Measurements from ENCODE around the gene PIP5K1B.

The PIP5K1B gene

DNA sequence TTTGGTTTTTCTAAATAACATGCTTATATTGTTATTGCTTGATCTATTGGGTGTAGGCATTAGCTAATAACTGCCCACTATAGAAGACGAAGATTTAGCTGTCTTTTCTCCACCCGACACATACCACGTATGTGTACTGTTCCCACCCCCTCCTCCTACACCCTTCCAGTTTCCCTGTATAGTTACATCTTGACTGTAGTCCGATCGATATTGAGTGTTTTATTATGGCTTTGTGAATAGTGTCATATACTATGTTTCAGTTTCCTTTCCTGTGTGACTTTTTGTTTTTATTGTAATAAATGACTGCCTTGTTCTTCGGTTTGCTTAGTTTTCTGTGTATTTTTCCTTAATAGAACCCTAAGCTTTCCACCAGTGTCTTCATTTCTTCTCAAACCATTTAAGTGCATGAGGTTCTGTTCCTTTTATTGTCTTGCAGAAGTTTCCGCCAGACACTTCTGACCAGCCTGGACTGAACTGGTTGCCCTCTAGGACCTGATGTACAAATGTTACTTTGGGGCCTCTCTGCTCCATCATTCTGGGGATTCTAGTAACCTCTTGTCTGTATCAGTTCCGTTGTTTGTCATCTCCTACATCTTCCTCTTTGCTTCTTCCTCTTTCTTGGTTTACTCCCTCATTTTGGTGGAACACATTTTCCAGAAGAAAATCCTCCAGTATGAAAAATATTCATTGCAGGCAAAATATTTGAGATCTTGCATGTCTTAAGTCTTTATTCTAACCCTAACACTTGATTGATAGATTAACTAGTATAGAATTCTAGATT is 247.0 kb downstream of the PIP5K1B start:
- DNase-seq (ENCODE audit: low read depth in 2 of 2), result no peak

DNA sequence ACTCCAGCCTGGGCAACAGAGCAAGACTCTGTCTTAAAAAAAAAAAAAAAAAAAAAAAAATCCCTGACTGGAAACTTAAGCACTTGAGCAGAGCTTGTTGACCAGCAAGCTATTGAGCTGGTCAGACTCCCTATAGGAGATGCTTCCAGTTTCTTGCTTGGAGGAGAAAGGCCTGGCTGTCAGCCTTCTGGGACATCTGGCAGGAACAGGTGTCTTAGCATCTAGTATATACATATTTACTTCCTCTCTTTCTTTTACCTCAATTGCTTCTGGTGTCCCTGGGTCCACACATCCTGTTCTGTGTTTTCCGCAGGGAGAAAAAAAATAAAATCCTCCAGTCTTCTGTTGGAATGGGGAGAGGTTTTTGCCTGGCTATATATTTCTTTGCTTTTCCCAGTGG is 248.7 kb downstream of the PIP5K1B start:
- DNase-seq (ENCODE audit: low read depth in 2 of 2), result no peak

DNA sequence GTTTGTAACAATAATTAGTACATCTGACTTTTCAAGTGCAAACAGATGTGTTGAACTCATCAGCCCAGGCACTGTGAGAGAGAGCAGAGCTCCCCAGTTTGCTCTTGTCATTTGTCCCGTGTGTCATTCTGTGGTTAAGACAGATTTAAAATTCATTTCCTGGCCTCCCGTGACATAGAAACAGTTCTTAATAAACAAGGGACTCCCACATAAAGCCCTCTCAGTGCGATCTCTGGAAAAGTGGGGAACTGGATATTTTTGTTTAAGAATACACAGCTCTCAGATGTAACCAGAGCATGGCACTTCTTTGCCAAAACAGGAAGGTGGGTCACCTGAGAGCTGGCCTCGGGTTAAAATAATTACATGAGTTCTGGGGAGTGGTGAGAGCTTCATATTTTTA is 250.3 kb downstream of the PIP5K1B start:
- no peak for DNase-seq (ENCODE audit: low read depth in 2 of 2)

DNA sequence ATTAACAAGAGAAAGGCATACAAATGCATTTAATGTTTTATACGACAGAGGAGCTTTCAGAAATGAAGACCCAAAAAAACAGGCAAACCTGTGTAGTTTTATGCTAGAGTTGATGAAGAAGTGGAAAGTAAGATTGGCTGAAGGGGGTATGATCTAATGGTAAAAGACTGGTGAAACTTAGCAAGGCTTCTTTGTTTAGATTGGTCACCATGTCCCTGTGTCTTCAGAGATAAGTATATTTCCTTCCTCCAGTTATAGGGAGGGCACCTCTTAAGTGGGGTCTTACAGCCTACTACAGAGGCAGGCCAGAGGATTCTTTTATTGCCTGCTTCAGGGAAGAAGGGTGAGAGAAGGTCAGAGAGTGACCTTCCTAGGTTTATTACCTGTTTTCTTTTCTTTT is 252.4 kb downstream of the PIP5K1B start:
- DNase-seq (ENCODE audit: low read depth in 2 of 2), result no peak

DNA sequence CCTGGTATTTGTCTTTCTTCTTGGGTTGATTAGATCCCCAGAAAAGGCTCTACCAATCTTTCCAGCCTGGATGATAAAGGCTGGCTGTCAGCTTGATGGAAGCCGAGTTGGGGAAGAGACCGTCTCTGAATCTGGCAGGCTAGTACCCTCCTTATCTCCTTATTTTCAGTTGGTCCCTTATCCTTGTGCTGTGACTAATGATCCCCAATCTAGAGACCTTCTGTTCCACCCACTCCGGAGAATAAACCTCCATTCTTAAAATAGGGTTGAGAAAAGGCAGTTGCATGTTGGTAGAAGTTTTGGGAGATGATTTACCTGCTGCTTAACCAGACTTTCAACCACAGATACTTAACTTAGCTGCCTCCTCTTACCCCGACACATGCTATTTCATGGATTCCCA is 256.5 kb downstream of the PIP5K1B start:
- DNase-seq (ENCODE audit: low read depth in 2 of 2), result no peak

DNA sequence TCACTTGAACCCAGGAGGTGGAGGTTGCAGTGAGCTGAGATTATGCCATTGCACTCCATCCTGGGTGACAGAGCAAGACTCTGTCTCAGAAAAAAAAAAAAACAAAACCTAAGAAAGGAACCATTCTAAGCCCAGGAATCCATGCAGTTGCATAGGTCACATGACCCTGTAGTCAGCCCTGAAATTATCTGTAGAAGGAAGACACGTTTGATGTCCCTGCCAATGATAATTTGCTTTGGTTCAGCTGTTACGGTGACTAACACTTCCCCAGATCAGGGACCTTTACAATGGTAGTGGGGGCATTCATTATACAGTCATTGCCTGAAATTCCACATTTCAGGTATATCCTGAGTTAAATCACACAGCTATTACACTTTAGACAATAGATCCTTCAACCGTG is 258.4 kb downstream of the PIP5K1B start:
- DNase-seq (ENCODE audit: low read depth in 2 of 2), result no peak

DNA sequence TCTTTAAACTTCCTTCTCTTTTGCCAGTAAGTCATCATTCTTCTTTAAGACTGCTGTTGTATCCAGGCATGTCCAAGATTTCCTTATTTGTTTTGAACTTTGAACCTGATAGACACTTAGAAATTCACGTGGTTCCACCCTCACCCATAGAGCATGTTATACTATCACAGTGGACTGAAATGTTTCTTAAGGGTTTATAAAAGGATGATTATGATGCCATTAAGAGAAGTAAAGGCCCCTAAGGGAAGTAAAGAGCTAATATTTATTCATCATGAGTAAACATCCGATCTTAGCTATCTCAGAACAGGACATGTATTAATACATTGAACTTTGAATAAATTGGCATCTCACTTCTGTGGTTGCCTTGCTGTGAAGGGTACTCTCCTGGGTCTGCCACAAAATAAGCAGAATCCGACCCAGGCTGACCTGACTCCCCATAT is 259.1 kb downstream of the PIP5K1B start:
- DNase-seq (ENCODE audit: low read depth in 2 of 2), result no peak

DNA sequence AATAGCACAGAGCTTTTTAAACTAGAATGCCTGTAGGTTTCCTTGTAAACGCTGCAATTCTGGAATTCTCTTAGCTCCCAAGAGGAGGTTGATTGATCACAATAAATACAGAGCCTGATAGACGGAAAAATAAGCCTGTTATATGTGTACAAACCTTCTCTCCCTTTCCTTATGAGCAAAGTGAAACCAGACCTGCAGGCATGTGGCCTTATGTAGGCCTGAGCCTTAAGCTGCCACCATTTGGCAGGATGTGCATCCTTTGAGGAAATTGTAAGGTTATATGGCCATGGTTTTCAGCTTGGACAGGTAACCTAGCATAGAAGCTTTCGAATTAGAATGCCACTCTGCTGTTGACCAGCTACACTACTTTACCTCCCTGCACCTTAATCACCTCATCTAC is 259.7 kb downstream of the PIP5K1B start:
- no peak for DNase-seq (ENCODE audit: low read depth in 2 of 2)

DNA sequence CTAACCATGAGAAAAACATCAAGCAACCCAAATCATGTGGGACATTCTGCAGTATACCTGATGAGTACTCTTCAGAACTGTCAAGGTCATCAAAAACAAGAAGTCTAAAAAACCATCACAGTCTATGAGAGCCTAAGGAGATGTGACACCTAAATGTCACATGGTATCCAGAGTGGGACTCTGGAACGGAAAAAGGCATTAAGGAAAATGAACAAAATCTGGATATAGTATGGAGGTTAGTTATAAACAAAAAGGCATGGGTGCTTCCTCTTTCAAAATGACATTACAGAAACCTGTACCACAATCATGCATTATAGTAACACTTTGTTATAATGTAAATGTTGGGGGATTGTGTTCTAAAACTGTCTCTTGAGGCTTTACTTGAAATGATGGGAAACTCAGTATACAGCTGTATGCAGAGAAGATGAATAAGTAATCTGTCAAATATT is 261.5 kb downstream of the PIP5K1B start:
- no peak for DNase-seq (ENCODE audit: low read depth in 2 of 2)

DNA sequence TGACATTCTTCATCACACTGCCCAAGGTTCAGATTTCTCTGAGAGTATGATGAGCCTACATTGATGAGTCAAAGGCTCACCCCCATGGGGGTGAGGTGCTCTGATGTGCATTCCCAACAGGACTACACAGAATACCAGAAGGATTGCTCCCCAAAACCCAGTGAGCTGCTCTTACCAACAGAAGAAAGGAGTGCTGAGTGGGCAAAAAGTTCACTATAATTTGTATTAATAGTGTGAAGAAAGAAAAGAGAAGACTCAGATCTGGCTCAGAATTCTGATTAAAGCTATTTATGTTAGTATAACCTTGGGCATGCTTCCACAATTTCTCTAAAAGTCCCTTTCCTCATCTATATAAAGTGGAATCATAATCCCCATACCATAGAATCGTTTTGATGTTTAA is 262.8 kb downstream of the PIP5K1B start:
- DNase-seq (ENCODE audit: low read depth in 2 of 2), result no peak

DNA sequence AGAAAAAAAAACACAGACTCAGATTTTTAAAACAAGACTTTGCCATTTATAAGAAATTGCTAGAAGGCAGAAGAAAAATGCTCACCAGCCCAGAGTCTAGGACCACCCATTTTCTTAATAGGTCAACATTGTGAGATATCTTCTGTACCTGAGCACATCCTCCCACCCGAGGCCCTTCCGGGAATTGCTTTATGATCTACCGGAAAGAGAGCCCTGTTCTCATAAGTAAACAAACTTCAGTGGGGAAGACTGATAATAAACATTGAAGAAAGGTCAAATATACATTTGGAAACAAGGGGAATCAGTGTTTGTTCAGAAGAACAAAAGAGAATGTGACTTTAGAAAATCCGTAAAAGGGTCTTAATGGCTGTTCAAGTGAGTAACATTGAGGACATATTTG is 264.5 kb downstream of the PIP5K1B start:
- no peak for DNase-seq (ENCODE audit: low read depth in 2 of 2)

DNA sequence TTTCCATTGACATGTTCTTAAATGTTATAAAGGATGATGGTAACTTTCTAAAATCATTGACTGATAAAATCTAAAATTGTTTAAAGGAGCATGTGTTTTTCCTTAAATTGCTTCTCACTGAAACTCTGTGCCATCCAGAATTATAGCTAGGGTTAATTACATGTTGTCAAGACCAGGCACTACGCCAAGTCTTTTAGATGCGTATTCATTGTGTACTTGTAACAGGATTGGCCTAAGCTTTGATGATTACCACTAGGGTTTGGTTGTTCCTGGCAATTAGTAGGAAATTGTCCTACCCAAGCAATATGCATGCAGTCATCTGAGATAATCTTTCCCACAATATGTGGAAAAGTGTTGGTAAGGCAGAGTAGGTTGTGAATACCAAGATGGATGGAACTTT is 265.1 kb downstream of the PIP5K1B start:
- no peak for DNase-seq (ENCODE audit: low read depth in 2 of 2)

DNA sequence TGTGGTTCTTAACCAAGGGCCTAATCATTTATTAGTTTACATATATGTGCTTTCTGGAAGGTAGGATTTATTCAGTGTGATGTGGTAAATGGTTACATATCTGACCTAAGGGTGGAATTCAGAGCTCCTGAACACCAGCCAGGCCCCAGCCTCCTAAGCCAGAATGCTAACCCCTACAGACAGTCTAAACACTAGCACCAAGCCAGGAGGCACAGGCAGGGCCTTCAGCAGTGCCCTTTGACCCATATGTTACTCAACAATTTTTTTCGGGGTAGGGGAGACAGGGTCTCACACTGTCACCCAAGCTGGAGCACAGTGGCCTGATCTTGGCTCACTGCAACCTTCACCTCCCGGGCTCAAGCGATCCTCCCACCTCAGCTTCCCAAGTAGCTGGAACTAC is 268.6 kb downstream of the PIP5K1B start:
- no peak for DNase-seq (ENCODE audit: low read depth in 2 of 2)

DNA sequence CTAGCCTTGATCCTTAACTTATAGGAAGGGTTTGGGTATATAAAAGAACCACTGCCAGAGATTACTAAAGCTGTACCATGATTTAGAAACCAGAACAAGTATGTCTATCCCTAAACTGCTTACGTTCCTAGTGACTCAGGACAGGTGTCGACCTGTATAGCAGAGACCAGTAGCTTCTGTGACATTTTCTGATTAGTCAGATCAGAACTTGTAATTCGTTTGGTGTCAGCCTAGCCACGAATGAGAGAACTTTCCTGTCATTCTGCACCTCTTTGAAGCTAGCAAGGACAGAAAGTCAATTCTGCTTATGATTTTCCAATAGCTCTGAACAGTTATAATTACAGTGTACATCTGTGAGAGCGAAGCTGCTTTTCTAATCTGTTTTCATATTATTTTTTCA is 269.4 kb downstream of the PIP5K1B start:
- DNase-seq (ENCODE audit: low read depth in 2 of 2), result peak in 1 of 2 donors; percentile 28

DNA sequence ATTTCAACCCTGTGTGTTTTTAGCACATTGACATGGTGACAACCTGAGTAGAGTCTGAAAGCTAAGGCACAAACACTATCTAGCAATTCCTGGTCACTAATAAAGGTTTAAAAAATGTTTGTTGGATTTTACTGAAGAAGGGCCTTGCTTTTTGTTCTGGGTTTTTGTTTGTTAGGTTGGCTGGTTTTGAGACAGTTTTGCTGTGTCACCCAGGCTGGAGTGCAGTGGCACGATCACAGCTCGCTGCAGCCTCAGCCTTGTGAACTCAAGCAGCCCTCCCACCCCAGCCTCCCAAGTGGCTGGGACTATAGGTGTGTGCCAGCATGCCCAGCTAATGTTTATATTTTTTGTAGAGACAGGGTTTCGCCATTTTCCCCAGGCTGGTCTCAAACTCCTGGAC is 269.9 kb downstream of the PIP5K1B start:
- DNase-seq (ENCODE audit: low read depth in 2 of 2), result no peak

DNA sequence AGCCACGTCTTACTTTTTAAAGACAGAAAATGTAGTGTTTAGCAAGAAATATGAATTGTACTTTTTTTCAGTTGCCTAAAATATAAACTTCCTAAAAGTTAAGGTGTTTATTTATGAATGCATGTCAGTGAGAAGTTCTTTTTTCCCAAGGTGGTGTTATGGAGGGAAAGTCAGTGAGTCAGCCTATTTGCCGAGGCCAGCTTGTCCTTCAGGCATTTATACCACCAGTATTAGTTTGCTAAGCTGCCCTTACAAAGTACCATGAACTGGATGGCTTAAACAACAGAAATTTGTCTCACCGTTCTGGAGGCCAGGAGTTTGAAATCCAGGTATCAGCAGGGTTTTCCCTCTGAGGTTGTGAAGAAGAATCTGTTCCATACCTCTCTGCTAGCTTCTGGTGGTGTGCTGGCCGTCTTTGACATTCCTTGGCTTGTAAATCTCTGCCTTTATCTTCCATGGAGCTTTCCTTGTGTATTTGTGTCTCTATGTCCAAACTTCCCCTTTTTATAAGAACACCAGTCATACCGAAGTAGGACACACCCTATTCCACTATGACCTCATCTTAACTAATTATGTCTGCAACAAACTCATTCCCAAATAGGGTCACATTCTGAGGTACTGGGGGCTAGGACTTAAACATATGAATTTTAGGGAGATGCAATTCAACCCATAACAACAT is 270.5 kb downstream of the PIP5K1B start:
- no peak for DNase-seq (ENCODE audit: low read depth in 2 of 2)

DNA sequence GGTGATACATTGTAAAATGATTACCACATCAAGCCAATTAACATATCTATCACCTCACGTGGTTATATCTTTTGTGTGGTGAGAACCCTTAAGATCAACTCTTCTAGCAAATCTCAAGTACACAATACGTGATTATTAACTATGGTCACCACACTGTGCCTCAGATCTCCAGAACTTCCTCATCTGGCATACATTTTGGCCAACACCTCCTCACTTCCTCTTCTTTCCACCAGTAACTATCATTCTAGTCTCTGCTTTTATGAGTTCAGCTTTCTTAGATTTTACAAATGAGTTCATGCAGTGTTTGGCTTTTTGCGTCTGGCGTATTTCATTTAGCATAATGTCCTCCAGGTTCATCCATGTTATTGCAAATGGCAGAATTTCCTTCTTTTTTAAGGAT is 273.0 kb downstream of the PIP5K1B start:
- no peak for DNase-seq (ENCODE audit: low read depth in 2 of 2)

DNA sequence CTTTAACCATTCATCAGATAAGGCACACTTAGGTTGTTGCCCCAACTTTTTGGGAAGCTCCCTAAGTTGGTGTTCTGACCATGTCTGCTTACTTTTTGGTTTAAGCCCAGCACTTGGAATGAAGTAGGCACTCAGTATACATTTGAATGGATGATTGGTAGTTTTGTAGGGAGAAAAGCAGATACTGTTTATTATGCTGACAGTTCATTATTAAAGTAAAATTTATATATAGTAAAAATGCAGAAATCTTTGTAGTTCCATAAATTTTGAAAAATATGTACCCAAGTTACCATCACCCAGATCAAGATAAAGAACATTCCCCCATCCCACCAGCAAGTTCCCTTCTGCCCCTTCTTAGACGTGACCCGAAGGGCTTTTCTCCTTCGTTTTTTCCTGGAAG is 273.5 kb downstream of the PIP5K1B start:
- no peak for DNase-seq (ENCODE audit: low read depth in 2 of 2)

DNA sequence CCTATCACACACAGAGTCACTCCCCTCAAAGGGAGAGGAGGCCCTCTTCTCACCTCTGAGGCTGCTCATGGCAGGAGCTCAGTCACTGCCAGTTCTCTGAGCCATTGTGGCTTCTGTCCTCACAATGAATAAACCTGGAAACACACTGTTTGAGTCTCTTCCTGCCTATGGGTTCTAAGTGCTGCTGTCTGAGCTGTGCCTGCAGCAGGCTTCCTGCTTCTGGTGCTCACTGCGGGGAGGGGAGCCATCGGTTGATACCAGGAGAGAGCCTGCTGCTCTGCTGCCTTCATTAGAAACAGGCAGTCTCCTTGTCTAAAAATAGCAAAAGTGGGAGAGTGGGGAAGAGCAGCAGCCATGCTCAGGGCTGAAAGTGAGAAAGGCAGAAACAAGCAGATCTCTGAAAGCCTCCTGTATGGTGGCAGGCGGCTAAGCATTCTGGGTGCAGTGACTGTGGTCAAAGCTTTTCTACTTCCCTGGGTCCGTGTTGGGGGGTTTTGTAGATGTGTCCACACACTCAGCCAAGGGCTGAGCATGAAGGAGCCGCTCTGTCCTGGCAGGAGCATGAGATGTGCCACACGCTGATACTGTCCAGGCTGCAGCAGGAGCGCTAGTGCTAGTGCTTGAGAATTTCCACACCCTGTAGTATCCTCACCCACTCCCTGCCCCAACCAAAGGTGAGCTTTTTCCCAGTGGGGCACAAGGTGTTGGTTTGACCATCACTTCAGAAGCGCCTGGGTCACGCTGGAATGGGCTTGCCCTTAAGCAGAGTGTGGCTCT is 274.7 kb downstream of the PIP5K1B start:
- peak in 1 of 2 donors; percentile 10 for DNase-seq (ENCODE audit: low read depth in 2 of 2)

DNA sequence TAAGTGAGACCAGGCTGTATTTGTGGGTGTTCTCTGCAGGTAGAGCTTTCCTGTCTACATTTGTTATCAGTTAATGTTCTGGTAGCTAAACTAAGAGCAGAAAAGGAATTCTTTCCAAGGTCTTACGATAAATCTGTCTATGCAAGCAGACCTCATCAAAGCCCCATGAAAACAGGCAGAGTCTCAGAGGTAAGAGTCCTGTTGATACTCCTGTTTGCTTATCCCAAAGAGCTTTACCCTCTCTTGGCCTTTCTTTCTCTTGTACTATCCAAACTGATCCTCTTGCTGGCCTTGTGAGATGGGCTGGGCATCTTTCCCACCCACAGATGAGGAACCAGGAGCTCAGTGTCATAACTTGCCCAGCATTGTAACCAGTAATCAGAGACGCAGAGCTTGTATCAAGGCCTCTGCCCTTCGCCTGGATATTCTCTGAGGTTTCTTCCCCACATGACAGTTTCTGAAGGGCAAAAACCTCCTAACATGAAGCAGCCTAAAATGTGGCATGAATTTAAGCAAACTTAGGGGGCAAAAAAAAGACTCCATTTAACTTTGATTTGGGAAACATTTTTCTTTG is 275.4 kb downstream of the PIP5K1B start:
- DNase-seq (ENCODE audit: low read depth in 2 of 2), result no peak

DNA sequence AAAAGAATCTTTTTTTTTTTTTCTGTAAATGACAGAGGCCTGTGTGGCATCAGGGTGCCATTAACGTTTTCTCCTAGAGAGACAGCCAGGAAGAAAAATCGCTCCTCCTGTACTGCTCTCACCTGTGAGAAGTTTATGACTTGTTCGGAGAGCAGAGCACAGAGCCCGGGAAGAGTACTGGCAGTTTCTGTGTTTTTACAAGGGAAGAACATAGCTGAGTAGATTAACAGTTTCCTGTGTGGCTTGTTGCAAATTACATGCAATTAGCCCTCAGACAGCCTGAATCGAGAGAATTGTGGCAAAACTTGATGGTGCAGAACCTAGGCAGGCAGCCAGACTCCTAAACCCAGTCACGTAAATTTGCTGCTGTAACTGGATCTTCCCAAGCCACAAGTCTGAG is 276.7 kb downstream of the PIP5K1B start:
- no peak for DNase-seq (ENCODE audit: low read depth in 2 of 2)

DNA sequence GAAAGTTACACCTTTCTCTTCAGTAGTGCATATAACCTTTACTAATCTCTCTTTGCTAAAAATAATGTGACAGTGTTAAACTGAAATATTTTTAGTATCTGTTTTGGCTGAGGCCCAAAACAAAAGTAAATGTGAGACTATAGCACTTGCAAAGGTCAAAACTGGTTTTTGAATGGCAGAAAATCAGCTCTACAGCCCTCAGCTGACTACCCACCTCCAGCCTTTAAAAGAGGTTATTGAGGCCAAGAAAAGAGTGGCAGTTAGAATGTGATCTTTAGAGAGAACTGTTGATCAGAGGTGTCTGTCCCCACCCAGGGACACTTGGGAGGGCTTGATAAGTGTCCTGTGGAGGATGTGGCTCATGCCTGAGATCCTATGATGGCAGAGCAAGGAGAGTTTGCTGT is 278.0 kb downstream of the PIP5K1B start:
- DNase-seq (ENCODE audit: low read depth in 2 of 2), result no peak
